Activated naive CD4-positive, alpha-beta T cell (primary cell): ENCODE data around the gene CMPK2.
A peak's percentile ranks its signal among the peaks of the same experiment; 100 is the strongest.
"Not testable (repeated sequence)": the region's sequence is repeated elsewhere in the genome, so short reads cannot be mapped to it uniquely, and the experiment has no call there.

Source experiments
- DNase-seq, 4 experiments: peaks; one replicate each; lab custom pipeline; 2025; lab: John Stamatoyannopoulos, UW

The CMPK2 gene

DNA sequence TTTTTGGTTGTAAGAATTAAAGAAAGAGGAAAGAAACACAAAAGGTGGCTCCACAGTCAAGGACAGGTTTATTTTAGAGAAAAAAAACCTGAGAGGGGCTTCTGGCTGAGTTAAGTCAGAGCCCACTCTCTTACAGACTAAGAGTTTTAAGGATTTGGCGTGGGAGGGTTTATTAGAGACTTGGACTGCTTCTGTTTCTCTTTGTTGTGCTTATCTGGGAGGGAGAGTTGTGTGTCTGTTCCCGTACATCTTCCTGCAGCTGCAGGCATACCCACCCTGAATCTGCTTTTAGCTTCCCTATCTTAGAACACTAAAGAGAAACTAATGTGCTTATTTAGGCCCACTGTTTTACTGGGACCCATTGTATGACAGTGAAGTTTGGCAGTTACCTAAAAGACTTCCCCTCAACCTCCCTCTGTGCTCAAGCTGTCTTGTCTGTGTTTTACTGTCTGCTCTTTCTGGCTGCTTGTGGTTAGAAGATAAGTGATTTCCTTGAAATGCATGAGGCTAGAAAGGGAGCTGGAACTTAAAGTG is 14.6 kb upstream of the CMPK2 start:
- DNase-seq = no peak

DNA sequence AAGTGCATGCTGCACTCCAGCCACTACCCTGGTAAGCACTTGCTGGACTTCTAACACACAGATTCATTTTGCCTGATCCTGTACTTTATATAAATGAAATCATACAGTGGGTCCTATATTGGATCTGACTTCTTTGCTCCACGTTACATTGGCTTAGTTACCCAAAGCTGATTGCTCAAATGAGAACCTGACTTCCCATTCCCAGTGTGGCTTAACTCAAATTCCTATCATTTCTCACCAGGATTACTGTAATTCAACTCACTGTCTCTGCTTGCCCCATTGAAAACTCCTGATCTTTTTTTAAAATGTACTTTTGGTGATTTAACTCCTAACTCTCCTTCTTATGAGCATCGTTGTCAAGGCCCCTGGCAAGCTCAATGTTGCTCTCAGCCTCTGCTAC is 13.3 kb upstream of the CMPK2 start:
- no peak for DNase-seq

DNA sequence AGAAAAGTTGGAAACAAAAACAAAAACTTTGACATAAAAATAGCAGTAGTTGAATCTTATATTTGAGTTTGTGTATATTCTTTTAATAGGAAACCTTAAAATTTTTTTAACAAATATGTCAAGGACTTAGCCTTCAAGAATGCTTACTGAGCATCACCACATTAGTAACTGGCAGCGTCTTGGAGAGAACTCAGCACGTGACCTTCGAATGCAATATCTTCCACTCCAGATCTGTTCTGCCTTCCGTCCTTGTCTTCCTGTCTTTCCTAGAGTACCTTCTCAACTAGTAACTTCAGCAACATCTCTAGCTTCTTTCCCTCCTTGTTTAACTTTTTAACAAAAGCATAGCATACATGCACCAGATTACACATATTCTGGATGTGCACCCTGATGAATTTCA is 12.8 kb upstream of the CMPK2 start:
- DNase-seq = no peak

DNA sequence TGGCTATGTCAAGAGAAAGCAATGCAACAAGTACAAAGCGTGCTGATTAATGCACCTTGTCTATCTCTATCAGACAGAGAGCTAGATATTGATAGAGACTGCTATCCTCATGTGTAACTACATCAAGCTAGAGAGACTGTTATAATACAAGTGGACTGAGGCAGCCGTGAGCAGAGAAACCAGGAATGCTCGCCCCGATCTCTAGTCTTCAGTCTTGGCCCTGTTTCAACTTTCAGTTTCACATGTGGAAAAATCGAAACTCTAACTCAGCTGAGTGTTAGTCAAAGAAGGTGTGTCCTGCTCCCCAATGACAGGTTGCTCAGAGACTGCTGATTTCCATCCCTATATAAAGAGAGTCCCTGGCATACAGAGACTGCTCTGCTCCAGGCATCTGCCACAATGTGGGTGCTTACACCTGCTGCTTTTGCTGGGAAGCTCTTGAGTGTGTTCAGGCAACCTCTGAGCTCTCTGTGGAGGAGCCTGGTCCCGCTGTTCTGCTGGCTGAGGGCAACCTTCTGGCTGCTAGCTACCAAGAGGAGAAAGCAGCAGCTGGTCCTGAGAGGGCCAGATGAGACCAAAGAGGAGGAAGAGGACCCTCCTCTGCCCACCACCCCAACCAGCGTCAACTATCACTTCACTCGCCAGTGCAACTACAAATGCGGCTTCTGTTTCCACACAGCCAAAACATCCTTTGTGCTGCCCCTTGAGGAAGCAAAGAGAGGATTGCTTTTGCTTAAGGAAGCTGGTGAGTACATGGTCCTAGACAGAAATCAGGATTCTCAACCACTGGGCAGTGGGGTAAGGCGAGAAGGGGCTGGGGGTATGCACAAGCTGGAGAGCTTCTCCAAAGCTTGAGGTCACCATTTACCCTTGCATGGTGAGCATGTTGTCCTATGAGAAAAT is 11.9 kb upstream of the CMPK2 start, which contains the start of gene RSAD2:
RSAD2 (plus strand) TSS at position 376 of the 903 bp plus-strand sequence; CDS start at position 400, 24 bp downstream.
- DNase-seq = peak in 1 of 4 experiments; percentile 45

DNA sequence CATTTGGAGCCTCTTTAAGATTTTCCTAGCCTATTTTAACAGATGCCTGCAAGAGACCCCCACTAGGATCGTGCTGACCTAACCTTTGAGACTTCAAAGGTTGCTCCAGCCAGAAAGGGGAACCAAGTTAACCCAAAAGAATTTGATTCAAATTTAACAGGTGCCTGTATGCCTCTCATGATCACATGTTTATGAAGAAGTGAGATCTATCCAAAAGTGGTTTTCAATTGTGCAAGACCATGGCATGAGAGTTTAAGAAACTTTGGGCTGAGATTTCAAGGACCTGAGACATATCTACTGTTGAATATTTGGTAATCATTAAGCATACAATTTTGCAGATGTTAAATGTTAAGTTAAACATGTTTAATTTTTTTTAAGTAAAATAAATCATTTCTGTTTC is 10.6 kb upstream of the CMPK2 start:
- DNase-seq = no peak

DNA sequence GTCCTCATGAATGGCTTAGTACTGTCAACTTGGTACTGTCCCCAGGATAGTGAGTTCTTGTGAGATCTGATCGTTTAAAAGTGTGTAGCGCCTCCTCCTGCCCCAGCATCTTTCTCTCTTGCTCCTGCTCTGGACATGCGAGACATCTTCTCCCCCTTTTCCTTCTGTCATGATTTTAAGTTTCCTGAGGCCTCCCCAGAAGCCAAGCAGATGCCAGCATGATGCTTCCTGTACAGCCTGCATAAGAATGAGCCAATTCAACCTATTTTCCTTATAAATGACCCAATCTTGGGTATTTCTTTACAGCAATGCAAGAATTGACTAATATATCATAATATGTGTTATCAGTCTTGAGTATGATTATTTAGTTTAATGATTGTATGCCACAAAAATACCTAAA is 8.3 kb upstream of the CMPK2 start:
- no peak for DNase-seq

DNA sequence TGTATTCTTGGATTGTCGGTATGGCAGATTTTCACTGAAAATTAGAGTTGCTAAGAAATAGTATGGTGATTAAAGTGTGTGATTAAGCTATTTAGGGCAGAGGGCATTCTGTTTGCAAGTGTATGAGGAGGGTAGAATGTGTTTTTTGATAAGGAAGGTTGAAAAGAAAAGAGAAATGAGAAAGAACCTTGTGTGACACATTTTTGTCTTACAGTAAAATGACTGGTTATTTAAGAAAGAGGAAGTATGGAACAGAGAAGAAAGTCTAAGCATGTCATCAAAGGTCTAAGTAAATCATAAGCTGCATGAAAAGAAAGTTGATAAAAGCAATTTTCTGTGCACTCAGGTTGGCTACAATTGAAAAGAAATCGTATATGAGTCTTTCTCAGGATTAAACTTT is 6.7 kb upstream of the CMPK2 start:
- DNase-seq = no peak

DNA sequence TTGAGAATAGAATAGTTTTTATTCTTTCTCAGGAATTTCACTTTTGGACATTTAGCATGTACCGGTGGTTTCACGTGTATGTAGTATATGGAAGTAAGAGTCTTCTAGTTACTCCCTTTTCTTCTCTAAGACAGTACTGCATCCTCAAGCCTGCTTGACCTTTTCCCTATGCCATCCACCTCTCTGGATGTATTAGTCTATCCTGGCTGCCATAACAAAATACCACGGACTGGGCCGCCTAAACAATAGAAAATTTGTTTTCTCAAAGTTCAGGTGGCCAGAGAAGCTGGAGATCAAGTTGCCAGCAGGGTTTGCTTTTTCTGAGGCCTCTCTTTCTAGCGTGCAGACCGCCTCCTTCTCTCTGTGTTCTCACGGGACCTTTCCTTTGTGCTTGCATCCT is 1.3 kb upstream of the CMPK2 start:
- DNase-seq = no peak

DNA sequence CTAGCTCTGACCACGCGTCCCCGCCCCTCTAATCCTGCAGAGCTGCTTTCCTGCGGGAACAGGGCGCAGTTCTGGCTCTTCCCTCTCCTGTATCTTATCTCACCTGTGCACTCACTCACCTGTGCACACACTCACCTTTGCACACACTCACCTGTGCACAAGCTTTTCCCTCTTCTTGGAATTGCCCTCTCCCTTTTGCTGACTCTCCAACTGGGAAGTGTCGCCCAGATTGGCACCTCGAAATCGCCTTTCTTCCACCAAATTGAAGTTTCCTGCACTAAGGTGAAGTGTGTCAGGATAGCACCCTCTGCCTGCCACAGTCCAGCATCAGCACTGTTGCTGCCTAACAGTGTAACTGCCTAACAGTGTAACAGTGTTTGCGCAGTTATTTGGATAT is 566 bp upstream of the CMPK2 start:
- DNase-seq = peak in 2 of 4 experiments; percentile 17 to 43

DNA sequence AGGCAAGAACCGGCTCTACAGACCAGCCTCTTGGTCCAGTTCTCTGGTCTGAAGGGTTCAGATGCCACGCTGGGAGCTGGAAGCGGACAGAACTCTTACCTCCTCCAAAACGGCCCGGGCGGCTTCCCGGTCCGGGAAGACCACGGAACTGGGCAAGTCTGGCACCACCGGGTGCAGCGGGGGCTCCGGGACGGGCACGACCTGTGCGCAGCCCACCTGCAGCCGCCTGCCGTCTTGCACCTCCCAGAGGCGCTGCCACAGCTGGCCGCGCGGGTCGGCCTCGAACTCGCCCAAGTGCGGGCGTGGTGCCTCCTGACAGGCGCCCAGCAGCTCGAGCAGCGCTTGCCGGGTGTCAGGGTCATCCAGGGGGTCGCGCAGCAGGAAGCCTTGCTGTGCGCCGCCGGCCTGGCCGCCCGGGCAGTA is 773 bp downstream of the CMPK2 start:
- peak in 2 of 4 experiments; percentile 9 to 64 for DNase-seq

DNA sequence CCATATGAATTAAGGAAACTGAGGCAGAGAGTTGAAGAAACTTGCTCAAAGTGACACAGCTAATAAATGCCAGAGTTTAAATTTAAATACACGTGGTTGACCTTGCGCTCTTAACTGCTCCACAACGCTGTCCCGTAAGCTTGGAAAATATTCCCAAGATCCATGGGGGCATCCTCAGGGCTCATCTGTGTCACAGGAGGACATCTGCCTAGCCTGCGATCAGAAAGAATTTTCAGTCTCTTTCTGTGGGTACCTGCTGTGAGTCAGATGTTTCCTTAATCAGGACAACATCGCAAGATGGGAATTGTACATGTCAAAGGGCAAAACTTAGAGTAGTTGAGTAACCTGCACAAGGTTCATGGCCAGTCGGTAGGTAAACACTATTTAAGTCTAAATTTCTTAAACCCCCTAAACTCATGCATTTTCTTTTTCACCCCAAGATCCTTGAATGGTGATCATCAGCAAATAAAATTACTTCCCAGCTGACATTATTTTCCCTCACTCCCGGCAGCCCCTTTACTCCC is 1.4 kb downstream of the CMPK2 start:
- no peak for DNase-seq

DNA sequence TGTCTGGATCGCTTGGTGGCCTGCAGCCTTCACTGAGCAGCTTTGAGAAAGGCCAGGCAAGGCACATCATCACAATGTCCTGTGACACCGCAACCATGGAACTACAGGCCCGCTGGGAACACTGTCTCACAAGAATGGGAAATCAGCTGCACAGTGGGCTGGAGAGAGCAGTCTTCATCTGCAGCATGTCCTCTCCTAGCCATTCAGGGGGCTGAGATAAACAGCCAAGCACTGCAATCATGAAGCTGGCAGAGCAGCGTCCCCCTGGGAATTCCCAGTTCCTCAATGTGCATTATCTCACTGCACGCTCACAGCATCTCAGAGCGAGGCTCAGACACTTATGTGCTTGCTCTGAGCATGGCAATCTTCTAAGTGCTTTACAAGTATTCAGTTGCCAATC is 1.9 kb downstream of the CMPK2 start:
- no peak for DNase-seq

DNA sequence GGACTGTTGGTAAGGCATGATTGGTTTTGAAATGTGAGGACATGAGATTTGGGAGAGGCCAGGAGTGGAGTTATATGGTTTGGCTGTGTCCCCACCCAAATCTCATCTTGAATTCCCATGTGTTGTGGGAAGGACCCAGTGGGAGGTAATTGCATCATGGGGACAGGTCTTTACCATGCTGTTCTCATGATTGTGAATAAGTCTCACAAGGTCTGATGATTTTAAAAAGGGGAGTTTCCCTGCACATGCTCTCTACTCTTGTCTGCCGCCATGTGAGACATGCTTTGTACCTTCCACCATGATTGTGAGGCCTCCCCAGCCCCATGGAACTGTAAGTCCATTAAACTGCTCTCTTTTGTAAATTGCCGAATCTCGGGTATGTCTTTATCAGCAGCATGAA is 5.4 kb downstream of the CMPK2 start:
- DNase-seq = no peak

DNA sequence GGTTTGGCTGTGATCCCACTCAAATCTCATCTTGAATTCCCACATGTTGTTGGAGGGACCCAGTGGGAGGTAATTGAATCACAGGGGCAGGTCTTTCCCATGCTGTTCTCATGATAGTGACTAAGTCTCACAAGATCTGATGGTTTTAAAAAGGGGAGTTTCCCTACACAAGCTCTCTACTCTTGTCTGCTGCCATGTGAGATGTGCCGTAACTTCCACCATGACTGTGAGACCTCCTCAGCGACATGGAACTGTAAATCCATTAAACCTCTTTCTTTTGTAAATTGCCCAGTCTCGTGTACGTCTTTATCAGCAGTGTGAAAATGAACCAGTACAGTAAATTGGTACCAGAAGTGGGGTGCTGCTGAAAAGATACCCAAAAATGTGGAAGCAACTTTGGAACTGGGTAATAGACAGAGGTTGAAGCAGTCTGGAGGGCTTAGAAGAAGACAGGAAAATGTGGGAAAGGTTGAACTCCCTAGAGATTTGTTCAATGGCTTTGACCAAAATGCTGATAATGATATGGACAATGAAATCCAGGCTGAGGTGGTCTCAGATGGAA is 7.2 kb downstream of the CMPK2 start:
- not testable (repeated sequence) for DNase-seq

DNA sequence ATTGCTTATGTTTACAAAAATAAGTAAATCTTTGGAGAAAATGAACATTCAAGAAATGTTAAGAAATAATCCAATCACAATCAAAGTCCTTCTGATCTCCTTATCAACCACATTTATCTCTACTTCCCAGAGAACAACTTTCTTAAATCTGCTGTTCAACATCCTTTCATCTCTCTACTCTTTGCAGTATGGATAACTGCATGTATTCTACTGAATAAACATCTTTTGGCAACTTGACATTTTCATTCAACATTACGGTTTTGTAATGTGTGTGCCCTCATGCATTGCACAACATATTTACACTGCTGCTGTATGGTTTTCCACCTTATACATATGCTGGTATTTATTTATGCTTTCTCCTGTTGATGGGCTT is 9.2 kb downstream of the CMPK2 start:
- DNase-seq = no peak

DNA sequence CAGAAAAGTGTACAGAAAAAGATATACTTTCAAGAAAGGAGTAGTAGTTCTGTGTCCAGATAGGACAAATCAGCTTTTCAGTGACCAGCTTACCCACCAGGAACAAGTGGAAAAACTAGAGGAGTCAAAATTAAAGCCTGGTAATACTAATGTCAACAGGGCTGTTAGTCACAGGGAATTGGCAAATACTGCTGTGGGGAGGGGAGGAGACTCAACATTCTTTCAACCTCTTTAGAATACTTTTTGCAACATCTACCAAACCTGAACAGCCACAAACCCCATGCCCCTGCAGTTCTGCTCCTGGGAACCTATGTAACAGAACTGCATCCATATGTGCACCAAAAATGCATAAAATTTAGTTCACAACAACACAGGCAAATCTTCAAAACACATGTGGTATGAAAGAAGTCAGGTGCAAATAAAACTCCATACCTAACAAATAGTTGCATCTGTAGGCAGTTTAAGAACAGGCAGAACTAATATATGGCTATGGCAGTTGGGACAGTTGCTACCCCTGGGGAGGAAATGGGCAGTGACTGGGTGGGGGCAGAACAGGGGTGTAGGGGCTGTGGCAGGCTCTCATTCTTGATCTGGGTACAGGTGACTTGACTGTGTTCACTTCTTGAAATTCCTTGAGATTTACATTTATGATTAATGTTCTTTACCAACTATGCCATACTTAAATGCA is 9.7 kb downstream of the CMPK2 start:
- no peak for DNase-seq

DNA sequence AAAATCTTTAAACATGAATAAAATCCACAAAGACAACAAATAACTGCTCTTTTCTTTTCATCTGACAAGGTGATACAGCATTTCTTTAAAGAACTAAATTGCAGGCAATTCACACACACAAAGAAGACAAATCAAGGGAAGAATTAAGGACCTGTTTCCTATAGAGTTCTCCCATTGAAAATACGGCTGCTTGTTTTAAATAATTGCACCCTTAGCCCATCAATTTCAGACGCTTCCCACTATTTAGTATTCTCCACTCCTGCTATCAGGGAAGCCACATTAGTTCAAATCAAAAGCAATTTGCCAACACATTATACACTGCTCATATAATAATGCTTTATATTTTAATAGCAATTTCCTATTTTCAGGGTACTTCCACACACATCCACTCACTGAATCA is 11.3 kb downstream of the CMPK2 start:
- DNase-seq = no peak

DNA sequence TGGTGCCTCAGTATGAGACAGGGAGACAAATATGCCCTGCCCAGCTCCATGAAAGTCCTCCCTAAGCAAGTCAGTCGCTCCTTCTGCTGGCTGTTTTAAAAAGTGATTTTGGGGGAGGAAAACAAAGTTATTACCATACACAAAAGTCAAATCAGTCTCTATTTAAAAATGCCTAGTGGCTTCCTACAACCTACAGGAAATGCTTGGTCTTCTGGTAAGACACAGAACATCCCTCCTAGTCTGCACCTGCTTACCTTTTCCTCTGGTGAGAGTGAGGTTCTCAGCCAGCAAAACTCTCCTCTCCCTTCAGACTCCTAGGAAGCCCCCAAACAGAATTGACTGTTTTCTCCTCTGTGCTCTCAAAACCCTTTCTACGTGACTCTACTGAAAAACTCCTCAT is 13.5 kb downstream of the CMPK2 start:
- no peak for DNase-seq

DNA sequence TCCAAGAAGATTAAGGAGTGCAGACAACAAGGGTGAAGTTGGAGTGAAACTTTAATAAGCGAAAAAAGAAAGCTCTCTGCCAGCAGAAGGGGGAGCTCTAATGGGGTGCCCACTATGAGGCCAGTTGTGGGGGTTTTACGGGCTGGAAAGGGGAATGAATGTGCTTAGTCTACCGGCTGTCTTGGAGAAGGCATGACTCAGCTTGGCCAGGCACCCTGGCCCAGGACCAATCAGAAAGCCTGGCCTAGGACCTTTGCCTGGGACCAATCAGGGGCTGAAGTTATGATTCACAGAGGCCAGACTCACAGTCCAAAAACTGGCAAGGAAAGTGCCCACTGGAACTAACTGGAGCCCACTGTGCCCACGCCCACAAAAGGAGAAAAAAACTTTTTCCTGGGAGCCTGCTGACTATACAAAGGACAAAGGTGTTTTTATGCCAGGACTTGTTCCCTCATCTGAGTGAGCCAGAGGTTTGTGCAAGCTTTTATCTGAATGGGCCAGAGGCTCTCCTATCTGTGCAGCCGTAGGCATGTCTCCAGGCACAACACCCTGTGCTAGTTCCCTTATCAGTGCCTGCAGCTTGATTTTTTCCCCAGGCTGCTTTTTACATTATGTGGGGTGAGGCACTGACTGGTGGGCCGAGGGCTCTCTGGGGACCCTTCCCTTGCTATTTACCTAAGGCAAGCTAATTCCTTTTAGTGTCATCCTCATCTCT is 18.6 kb downstream of the CMPK2 start:
- DNase-seq = no peak

DNA sequence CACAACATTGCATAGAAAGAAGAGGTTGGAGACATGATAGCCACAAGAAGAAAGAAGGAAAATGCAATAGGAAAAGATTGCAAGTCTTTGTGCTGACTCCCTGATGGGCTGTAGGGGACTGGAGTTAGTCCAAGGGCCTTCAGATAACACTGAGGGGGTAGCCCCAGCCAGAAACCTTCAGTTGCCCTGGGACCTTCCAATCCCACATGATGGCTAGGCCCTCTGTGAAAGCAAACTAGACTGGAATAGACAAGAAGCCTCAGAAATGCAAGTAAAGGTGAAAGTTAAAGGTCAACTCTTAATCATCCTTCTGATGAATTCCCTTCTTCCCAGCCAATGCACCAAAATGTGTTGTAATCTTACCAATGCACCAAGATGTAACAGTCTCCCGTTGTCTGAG is 19.2 kb downstream of the CMPK2 start:
- no peak for DNase-seq

DNA sequence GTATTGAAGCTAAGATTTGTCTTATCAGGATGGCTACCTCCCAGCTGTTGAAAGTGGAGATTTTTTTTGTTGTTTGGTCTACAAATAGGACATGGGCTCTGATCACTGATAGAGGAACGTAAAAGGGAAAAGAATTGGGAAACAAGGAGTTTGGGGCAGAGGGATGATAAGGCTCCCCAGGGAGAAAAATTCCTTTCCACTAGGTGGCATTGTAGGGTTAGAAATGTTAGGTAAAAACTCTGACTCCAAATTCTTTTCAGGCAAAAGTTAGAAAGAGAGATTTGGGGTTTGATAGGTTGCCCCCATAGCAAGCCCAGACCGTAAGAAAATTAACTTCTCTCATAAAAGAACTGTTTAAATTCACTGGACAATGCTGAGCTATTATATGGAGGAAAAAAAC is 19.8 kb downstream of the CMPK2 start:
- no peak for DNase-seq

DNA sequence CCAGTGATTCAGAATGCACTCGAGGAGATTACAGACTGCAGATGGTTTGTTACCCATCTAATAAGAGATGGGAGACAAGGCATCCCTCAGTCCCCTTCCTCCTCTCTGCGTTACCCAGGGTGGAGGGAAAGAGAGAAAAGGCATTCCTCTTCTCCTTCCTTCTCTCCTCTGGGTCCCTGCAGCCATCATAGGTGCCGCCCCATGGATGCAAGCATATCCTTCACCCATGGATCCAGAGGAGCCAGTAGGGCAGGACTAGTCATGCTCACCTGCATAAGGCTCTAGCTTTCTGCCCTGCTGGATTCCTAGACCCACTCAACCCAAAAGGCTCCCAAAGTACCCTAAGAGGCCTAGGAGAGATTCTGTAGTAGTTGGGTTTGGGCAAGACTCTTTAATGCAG is 20.4 kb downstream of the CMPK2 start:
- DNase-seq = no peak
